Sigmoid colon (tissue), 7 donors: ENCODE data around the gene CNTN5. TPM values are rescaled to one million over a fixed set of nuclear protein-coding genes. Genes with fewer than 3 reads are reported as not detected.

Experiments used
- DNase-seq: peaks from one replicate; pipeline ENCODE4 v3.0.0-alpha.2; 2019
- H3K27ac ChIP-seq, 4 donors: fragments of 200-600 bp; sonication (generic); one replicate each; pipeline ENCODE4 v1.5.1; 2016 to 2019; ENCODE audit warnings: mild to moderate bottlenecking in 1 of 4
- H3K27me3 ChIP-seq, 3 donors: fragments of 200-600 bp; sonication (generic); one replicate each; pipeline ENCODE4 v1.5.1; 2019; ENCODE audit warnings: mild to moderate bottlenecking in 1 of 3
- H3K36me3 ChIP-seq, 4 donors: fragments of 200-600 bp; sonication (generic); one replicate each; pipeline ENCODE4 v1.5.1; 2016 to 2019
- H3K4me1 ChIP-seq, 4 donors: fragments of 200-600 bp; sonication (generic); one replicate each; pipeline ENCODE4 v1.5.1; 2017 to 2019
- H3K4me3 ChIP-seq, 4 donors: fragments of 200-600 bp; sonication (generic); one replicate each; pipeline ENCODE4 v1.5.1; 2017 to 2019; ENCODE audit warnings: mild to moderate bottlenecking in 2 of 4, moderate library complexity in 1 of 4
- H3K9me3 ChIP-seq, 4 donors: fragments of 200-600 bp in 3 of 4; sonication (generic) in 3 of 4; one replicate each; pipeline versions ENCODE4 v1.5.1 to v1.6.1; 2013 to 2019
- CTCF ChIP-seq, 4 experiments: fragments of 450-650 bp in 3 of 4; fragments of 200-600 bp in 1 of 4; IDR thresholded peaks; one replicate each; pipeline ENCODE4 v1.5.1; 2016 to 2019; ENCODE audit warnings: antibody characterized with exemption in 4 of 4, mild to moderate bottlenecking in 3 of 4, moderate library complexity in 2 of 4
- EP300 ChIP-seq, 4 donors: sonication (generic); formaldehyde crosslinking; IDR thresholded peaks; one replicate each; pipeline ENCODE4 v1.6.1; 2017; ENCODE audit warnings: antibody characterized with exemption in 4 of 4
- POLR2A ChIP-seq, 2 donors: fragments of 450-650 bp; IDR thresholded peaks; one replicate each; pipeline ENCODE4 v1.6.1; 2016; ENCODE audit warnings: antibody characterized with exemption in 2 of 2, mild to moderate bottlenecking in 2 of 2, moderate library complexity in 2 of 2
- POLR2AphosphoS5 ChIP-seq, 4 donors: sonication (generic); formaldehyde crosslinking; IDR thresholded peaks; one replicate each; pipeline ENCODE4 v1.6.1; 2017; ENCODE audit warnings: antibody characterized with exemption in 4 of 4
- WGBS, 2 donors: extraction: QIAGEN DNeasy Blood & Tissue Kit; methylation state at CpG; one replicate each; pipeline ENCODE4 v1.1.7; 2013; 5-methylcytosine and 5-hydroxymethylcytosine counted together
- intact Hi-C: fragments of 100-400 bp; cut with DNase I; formaldehyde crosslinking; loops from one replicate; pipeline ENCODE4 v1.15.1; 2023
- polyA plus RNA-seq, 3 donors: library from polyadenylated mRNA; stranded (reverse); fragments of 200-250 nt; gene quantifications; one replicate each; pipeline ENCODE4 v1.2.3, GENCODE V29; 2013
- total RNA-seq, 4 donors: library from RNA; depleted of rRNA; stranded (reverse); fragments of >200 nt; gene quantifications; one replicate each; pipeline ENCODE4 v1.1.0, GENCODE V29; 2016
- donor health status: healthy with polysubstance abuse.
- donor health status: Bipolar disorder and iron deficiency.
- donor health status: healthy.

CNTN5 gene
- total and polyA plus RNA-seq, 7 donors = 0.13 to 0.36 (median 0.16) TPM; not detected in 2

- no peak overlapping the region for H3K4me3 ChIP-seq
- intact Hi-C loops = loop anchor here (10.0 kb wide), 1 partner anchor 53 kb away; no protein-coding TSS in a partner anchor
- no peak overlapping the region for H3K27ac ChIP-seq
- 67 to 80% methylated on average over 3 of the region's 3 CpGs for WGBS, 2 donors
- TF ChIP-seq CTCF (IDR thresholded peaks at IDR 0.05) (no peak), EP300 (IDR thresholded peaks at IDR 0.05) (no peak), POLR2A (IDR thresholded peaks at IDR 0.05) (no peak), POLR2AphosphoS5 (IDR thresholded peaks at IDR 0.05) (no peak)
- H3K27me3 ChIP-seq = no peaks in the 10 kb centered on the region
- H3K4me1 ChIP-seq = no peaks in the 10 kb centered on the region
- no peak for DNase-seq
- no peaks in the 10 kb centered on the region for H3K36me3 ChIP-seq
- no peaks in the 10 kb centered on the region for H3K9me3 ChIP-seq
Measured at GRCh38 chr11:100397401-100397800, 1376.7 kb downstream of the CNTN5 start.

DNA sequence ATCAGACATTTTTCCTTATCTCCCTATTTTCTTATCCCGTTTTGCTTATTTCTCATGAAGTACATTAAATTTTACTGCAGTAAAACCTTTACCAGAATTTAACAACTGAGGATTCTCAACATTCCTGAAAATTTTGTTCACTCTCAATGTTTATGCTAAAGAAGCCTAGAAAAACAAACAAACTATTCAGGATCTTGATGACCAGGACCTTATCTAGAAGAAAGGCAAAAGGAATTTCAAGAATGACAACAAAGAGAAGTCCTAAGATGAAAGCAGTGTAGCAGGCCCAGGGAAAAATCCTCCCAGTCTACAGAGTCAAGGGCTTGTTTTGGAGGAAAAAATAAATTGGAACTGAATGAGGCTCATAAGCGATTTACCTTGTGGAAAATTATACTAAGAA is 1383.1 kb downstream of the CNTN5 start:
- no peak overlapping the region for H3K27ac ChIP-seq
- H3K27me3 ChIP-seq = no peaks in the 10 kb centered on the region
- no peaks in the 10 kb centered on the region for H3K36me3 ChIP-seq
- intact Hi-C loops = no loop called here
- no peak for DNase-seq
- WGBS, 2 donors = 17 to 36% methylated on average over 2 of the region's 2 CpGs
- no peak overlapping the region for H3K4me3 ChIP-seq
- peaks cover 0 to 3% (median 0%) of the 10 kb centered on the region in 4 donors for H3K4me1 ChIP-seq
- H3K9me3 ChIP-seq = peaks cover 0 to 2% (median 0%) of the 10 kb centered on the region in 4 donors
- TF ChIP-seq POLR2A (IDR thresholded peaks at IDR 0.05) (no peak), POLR2AphosphoS5 (IDR thresholded peaks at IDR 0.05) (no peak), EP300 (IDR thresholded peaks at IDR 0.05) (no peak), CTCF (IDR thresholded peaks at IDR 0.05) (no peak)

GRCh38 chr11:100404907-100405306 is 1384.2 kb downstream of the CNTN5 start:
- H3K27me3 ChIP-seq = no peaks in the 10 kb centered on the region
- no peak overlapping the region for H3K27ac ChIP-seq
- TF ChIP-seq CTCF (IDR thresholded peaks at IDR 0.05) = no peak
- TF ChIP-seq POLR2A (IDR thresholded peaks at IDR 0.05) = no peak
- no peak for TF ChIP-seq POLR2AphosphoS5 (IDR thresholded peaks at IDR 0.05)
- no peak for TF ChIP-seq EP300 (IDR thresholded peaks at IDR 0.05)
- no peaks in the 10 kb centered on the region for H3K36me3 ChIP-seq
- no peak for DNase-seq
- intact Hi-C loops = no loop called here
- WGBS, 2 donors = 74 to 79% methylated on average over 10 of the region's 10 CpGs
- H3K4me1 ChIP-seq = peaks cover 0 to 3% (median 0%) of the 10 kb centered on the region in 4 donors
- no peak overlapping the region for H3K4me3 ChIP-seq
- peaks cover 0 to 2% (median 0%) of the 10 kb centered on the region in 4 donors for H3K9me3 ChIP-seq
